HCT116 (cell line): ENCODE data around the gene NUBPL. TPM values are rescaled to one million over a fixed set of nuclear protein-coding genes. Genes with fewer than 3 reads are reported as not detected.

Experiments used
- ATAC-seq: fragments of 200-7000 bp; cut with Tn5 transposase; 2 replicates; pipeline ENCODE4 v1.9.1; 2020; ENCODE audit warnings: mild to moderate bottlenecking, moderate library complexity
- BruUV-seq: library from RNA; stranded (reverse); fragments of 400-500 nt; replicated peaks from 2 replicates; lab custom pipeline; 2021; lab: Mats Ljungman, UMichigan
- CTCF ChIA-PET: fragments of 300-600 bp; sonication (Branson Sonifier 250); formaldehyde crosslinking; loops from one replicate; lab custom pipeline; 2021; ENCODE audit warnings: antibody characterized with exemption; lab: Charles Lee
- POLR2A ChIA-PET: fragments of 300-600, 350-600 bp; sonication (Branson Sonifier 250); formaldehyde crosslinking; loops from one replicate; lab custom pipeline; 2021; ENCODE audit warnings: antibody characterized with exemption; lab: Charles Lee
- RAD21 ChIA-PET, 2 experiments: fragments of 300-600 bp; sonication (Branson Sonifier 250); formaldehyde crosslinking; loops; one replicate each; lab custom pipeline; 2023; ENCODE audit warnings: low total read pairs in 2 of 2; ENCODE audit not compliant: uncharacterized antibody in 2 of 2, unreplicated experiment in 2 of 2, low non-redundant PET in 1 of 2; lab: Charles Lee
- DNase-seq: peaks from one replicate; pipeline ENCODE4 v3.0.0-alpha.2; 2010; ENCODE audit warnings: low read depth, low spot score
- H2AFZ ChIP-seq: fragments of 200-600 bp; shearing (Covaris generic), sonication (generic); 2 replicates; pipeline ENCODE4 v1.6.1; 2017; ENCODE audit warnings: low read depth, mixed run types, mixed read lengths, antibody characterized with exemption, low read length; ENCODE audit not compliant: poor library complexity, severe bottlenecking
- H3K27ac ChIP-seq: 2 replicates; pipeline ENCODE4 v1.5.1; 2012; ENCODE audit warnings: low read depth, low read length
- H3K27me3 ChIP-seq: fragments of 200-600 bp; sonication (generic); 2 replicates; pipeline ENCODE4 v1.6.1; 2016; ENCODE audit warnings: mixed run types, low read length, mixed read lengths; ENCODE audit not compliant: insufficient read depth
- H3K36me3 ChIP-seq, 2 experiments: fragments of 200-500 bp in 1 of 2; fragments of 200-600 bp in 1 of 2; sonication (Bioruptor generic) in 1 of 2; sonication (generic) in 1 of 2; 2 replicates each; pipeline versions ENCODE4 v1.5.1 to v1.6.1; 2014 to 2016; ENCODE audit warnings: low read length in 2 of 2, inconsistent platforms in 1 of 2, mixed read lengths in 1 of 2, mixed run types in 1 of 2; ENCODE audit not compliant: insufficient read depth in 2 of 2, control insufficient read depth in 1 of 2
- H3K4me1 ChIP-seq, 2 experiments: fragments of 200-600 bp in 1 of 2; sonication (generic) in 1 of 2; 2 replicates each; pipeline versions ENCODE4 v1.5.1 to v1.6.1; 2012 to 2017; ENCODE audit warnings: low read length in 2 of 2, inconsistent platforms in 1 of 2, mild to moderate bottlenecking in 1 of 2, mixed read lengths in 1 of 2, mixed run types in 1 of 2, moderate library complexity in 1 of 2; ENCODE audit not compliant: insufficient read depth in 2 of 2, control insufficient read depth in 1 of 2
- H3K4me2 ChIP-seq: fragments of 200-600 bp; sonication (generic); 2 replicates; pipeline ENCODE4 v1.6.1; 2017; ENCODE audit warnings: mixed run types, low read length, mixed read lengths
- H3K4me3 ChIP-seq, 2 experiments: fragments of 200-600 bp in 1 of 2; sonication (generic) in 1 of 2; replicated peaks in 1 of 2; 2 replicates each; pipeline ENCODE4 v1.5.1; 2011 to 2016; ENCODE audit warnings: low read length in 2 of 2, control low read depth in 1 of 2, low read depth in 1 of 2, mild to moderate bottlenecking in 1 of 2, mixed read lengths in 1 of 2, mixed run types in 1 of 2
- H3K79me2 ChIP-seq: fragments of 200-600 bp; sonication (generic); 2 replicates; pipeline ENCODE4 v1.6.1; 2017; ENCODE audit warnings: mild to moderate bottlenecking, mixed run types, low read length, moderate library complexity, mixed read lengths; ENCODE audit not compliant: insufficient read depth
- H3K9ac ChIP-seq: fragments of 200-600 bp; sonication (generic); 2 replicates; pipeline ENCODE4 v1.6.1; 2016; ENCODE audit warnings: low read length, mixed read lengths
- H3K9me2 ChIP-seq: fragments of 200-600 bp; sonication (generic), shearing (Covaris generic); 2 replicates; pipeline ENCODE4 v1.6.1; 2017; ENCODE audit warnings: mixed run types, mild to moderate bottlenecking, moderate library complexity; ENCODE audit not compliant: insufficient read depth
- H3K9me3 ChIP-seq, 2 experiments: fragments of 200-500 bp in 1 of 2; fragments of 200-600 bp in 1 of 2; sonication (Bioruptor generic) in 1 of 2; sonication (generic) in 1 of 2; 2 replicates each; pipeline ENCODE4 v1.6.1; 2014 to 2017; ENCODE audit warnings: low read length in 2 of 2, mixed read lengths in 2 of 2, inconsistent platforms in 1 of 2, low read depth in 1 of 2, mild to moderate bottlenecking in 1 of 2, mixed run types in 1 of 2, moderate library complexity in 1 of 2; ENCODE audit not compliant: control insufficient read depth in 1 of 2, insufficient read depth in 1 of 2
- H4K20me1 ChIP-seq: fragments of 200-600 bp; sonication (generic), shearing (Covaris generic); 2 replicates; pipeline ENCODE4 v1.6.1; 2017; ENCODE audit warnings: mixed run types, mild to moderate bottlenecking, moderate library complexity; ENCODE audit not compliant: insufficient read depth
- ATF3 ChIP-seq: IDR thresholded peaks from 2 replicates; pipeline ENCODE4 v1.6.1; 2012
- CTCF ChIP-seq, 3 experiments: fragments of 200-600 bp in 1 of 3; sonication (generic) in 1 of 3; IDR thresholded peaks in 2 of 3; conservative IDR thresholded peaks in 1 of 3; 2 replicates each; pipeline ENCODE4 v1.5.1; 2012 to 2017; ENCODE audit warnings: low read depth in 2 of 3, low read length in 2 of 3, antibody characterized with exemption in 1 of 3, borderline replicate concordance in 1 of 3, control low read depth in 1 of 3, mild to moderate bottlenecking in 1 of 3, mixed read lengths in 1 of 3, mixed run types in 1 of 3, moderate library complexity in 1 of 3; ENCODE audit not compliant: insufficient read depth in 1 of 3
- EZH2 ChIP-seq: fragments of 200-600 bp; sonication (generic); IDR thresholded peaks from 2 replicates; pipeline ENCODE4 v1.6.1; 2017; ENCODE audit warnings: antibody characterized with exemption, mixed run types
- SIN3A ChIP-seq: IDR thresholded peaks from 2 replicates; pipeline ENCODE4 v1.6.1; 2012; ENCODE audit warnings: low read depth
- SRF ChIP-seq: IDR thresholded peaks from 2 replicates; pipeline ENCODE4 v1.6.1; 2012; ENCODE audit warnings: low read depth
- TCF7L2 ChIP-seq: IDR thresholded peaks from 2 replicates; pipeline ENCODE4 v1.7.0; 2011; ENCODE audit warnings: borderline replicate concordance, inconsistent platforms; ENCODE audit not compliant: insufficient read depth, insufficient read length; ENCODE audit errors: extremely low read depth
- YY1 ChIP-seq: IDR thresholded peaks from 2 replicates; pipeline ENCODE4 v1.6.1; 2011; ENCODE audit warnings: low read length, low read depth, moderate library complexity, mild to moderate bottlenecking; ENCODE audit not compliant: insufficient replicate concordance; ENCODE audit errors: extremely low read depth
- ZBTB33 ChIP-seq: IDR thresholded peaks from 2 replicates; pipeline ENCODE4 v1.6.1; 2011; ENCODE audit warnings: mild to moderate bottlenecking, low read length, moderate library complexity; ENCODE audit not compliant: insufficient replicate concordance; ENCODE audit errors: extremely low read depth
- ZNF274 ChIP-seq: fragments of 200-500 bp; sonication (Bioruptor generic); IDR thresholded peaks from 2 replicates; pipeline ENCODE4 v1.6.1; 2014; ENCODE audit warnings: mild to moderate bottlenecking, low read depth, low read length, inconsistent platforms
- intact Hi-C: fragments of 100-400 bp; cut with micrococcal nuclease; formaldehyde crosslinking; loops from 2 replicates; pipeline ENCODE4 v1.10.0; 2022
- total RNA-seq: library from RNA; stranded (reverse); gene quantifications from one replicate; pipeline ENCODE4 v1.2.1, GENCODE V29; 2021; ENCODE audit not compliant: unreplicated experiment

Gene NUBPL
- total RNA-seq, 1 experiment from 2014 or later: 11.3 TPM

- DNase-seq: no peak
- no peak overlapping the region for H2AFZ ChIP-seq
- no peak for TF ChIP-seq ATF3
- TF ChIP-seq SIN3A: no peak
- no peak for TF ChIP-seq CTCF (IDR thresholded peaks at IDR 0.05 in 2 of 3, conservative IDR thresholded peaks at IDR 0.05 in 1 of 3; ENCODE audit: borderline replicate concordance in 1 of 3, insufficient read depth in 1 of 3, low read depth in 2 of 3, low read length in 2 of 3)
- no peak for TF ChIP-seq ZBTB33
- no peak for TF ChIP-seq EZH2
- no peak for TF ChIP-seq YY1
- TF ChIP-seq ZNF274: no peak
- no peak for TF ChIP-seq TCF7L2
- TF ChIP-seq SRF: no peak
- TF ChIP-seq, all 23 proteins: peak for 0
- Histone ChIP-seq H3K79me2 (no peaks in the 10 kb centered on the region), H3K4me3 (no peak overlapping the region), H3K27me3 (0 out of 2 replicates have a peak, but pooled peaks cover 4% of the 10 kb centered on the region), H4K20me1 (no peaks in the 10 kb centered on the region), H3K9me3 (no peaks in the 10 kb centered on the region), H3K9me2 (no peaks in the 10 kb centered on the region), H3K9ac (no peak overlapping the region), H3K27ac (no peak overlapping the region), H3K4me1 (no peaks in the 10 kb centered on the region), H3K4me2 (no peak overlapping the region), H3K36me3 (no peaks in the 10 kb centered on the region)
- ChIA-PET POLR2A (no interaction called here), CTCF (no interaction called here), RAD21 (no interaction called here)
- no peak for ATAC-seq
- intact Hi-C loops: no loop called here
- BruUV-seq: no TSS peak
These were observed 11.4 kb upstream of the NUBPL start for GRCh38 chr14:31549817-31550216.
